HK-2 (cell line): Measurements from ENCODE around the gene LY9.

Source experiments
- DNase-seq: peaks from one replicate; pipeline ENCODE4 v3.0.0-alpha.2; 2018; ENCODE audit not compliant: unreplicated experiment

The LY9 gene

GRCh38 chr1:160795951-160796383 is at the start of gene LY9:
LY9 (plus strand) TSS chr1:160796174; CDS start chr1:160796188, 14 bp downstream.
- no peak for DNase-seq

GRCh38 chr1:160746836-160747500 is 49.0 kb upstream of the LY9 start:
- DNase-seq = no peak

GRCh38 chr1:160747717-160748116 is 48.3 kb upstream of the LY9 start:
- DNase-seq = no peak

- DNase-seq = no peak
Measured at GRCh38 chr1:160748181-160748877, 47.6 kb upstream of the LY9 start.

GRCh38 chr1:160748878-160749269 is 47.1 kb upstream of the LY9 start:
- no peak for DNase-seq

GRCh38 chr1:160750608-160751007 is 45.4 kb upstream of the LY9 start:
- no peak for DNase-seq

- no peak for DNase-seq
Measured at GRCh38 chr1:160752406-160752805, 43.6 kb upstream of the LY9 start.

GRCh38 chr1:160752924-160753323 is 43.0 kb upstream of the LY9 start:
- no peak for DNase-seq

GRCh38 chr1:160753594-160753993 is 42.4 kb upstream of the LY9 start:
- DNase-seq = no peak

GRCh38 chr1:160755461-160755860 is 40.5 kb upstream of the LY9 start:
- DNase-seq = no peak

- DNase-seq = no peak
Measured at GRCh38 chr1:160755911-160756848, 39.8 kb upstream of the LY9 start.

GRCh38 chr1:160756849-160757201 is 39.1 kb upstream of the LY9 start:
- no peak for DNase-seq

GRCh38 chr1:160758521-160758920 is 37.5 kb upstream of the LY9 start:
- DNase-seq = no peak

- no peak for DNase-seq
Measured at GRCh38 chr1:160759740-160760139, 36.2 kb upstream of the LY9 start.

- no peak for DNase-seq
Measured at GRCh38 chr1:160761046-160761445, 34.9 kb upstream of the LY9 start.

- no peak for DNase-seq
Measured at GRCh38 chr1:160761886-160762285, 34.1 kb upstream of the LY9 start.

- DNase-seq = no peak
Measured at GRCh38 chr1:160763993-160764392, 32.0 kb upstream of the LY9 start.

GRCh38 chr1:160767395-160768294 is 28.3 kb upstream of the LY9 start:
- no peak for DNase-seq

- DNase-seq = no peak
Measured at GRCh38 chr1:160768295-160768657, 27.7 kb upstream of the LY9 start.

- DNase-seq = no peak
Measured at GRCh38 chr1:160772331-160772730, 23.6 kb upstream of the LY9 start.

GRCh38 chr1:160773093-160773492 is 22.9 kb upstream of the LY9 start:
- no peak for DNase-seq
